Activated CD8-positive, alpha-beta memory T cell treated with anti-CD3 and anti-CD28 coated beads, Interleukin-2, amount 50 U/mL, for 1 hour (primary cell): ENCODE data around the gene DHX40.
"Not testable (repeated sequence)": the region's sequence is repeated elsewhere in the genome, so short reads cannot be mapped to it uniquely, and the experiment has no call there.

Source experiments
- DNase-seq: peaks from one replicate; pipeline ENCODE4 v3.0.0-alpha.2; 2020; ENCODE audit errors: extremely low read depth

DHX40 gene

DNA sequence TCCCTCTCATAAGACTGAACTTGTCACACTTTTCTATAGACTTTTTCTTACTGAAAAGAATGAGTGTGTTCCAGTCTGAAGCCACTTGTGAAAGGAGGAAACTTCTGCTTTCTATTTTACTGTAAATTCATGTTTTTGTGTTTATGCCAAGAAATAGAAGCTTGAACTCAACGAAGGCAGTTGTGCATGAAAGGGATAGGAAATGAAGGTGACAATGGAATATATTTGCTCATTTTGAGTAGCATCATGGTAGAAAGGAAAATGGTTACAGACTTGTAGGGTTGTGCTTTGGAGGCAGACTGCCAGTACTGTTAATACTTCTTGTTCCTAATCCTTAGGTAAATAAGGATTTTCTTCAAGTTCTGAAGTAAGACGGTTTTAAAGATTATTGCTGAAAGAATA is 62.4 kb downstream of the DHX40 start:
- no peak for DNase-seq

DNA sequence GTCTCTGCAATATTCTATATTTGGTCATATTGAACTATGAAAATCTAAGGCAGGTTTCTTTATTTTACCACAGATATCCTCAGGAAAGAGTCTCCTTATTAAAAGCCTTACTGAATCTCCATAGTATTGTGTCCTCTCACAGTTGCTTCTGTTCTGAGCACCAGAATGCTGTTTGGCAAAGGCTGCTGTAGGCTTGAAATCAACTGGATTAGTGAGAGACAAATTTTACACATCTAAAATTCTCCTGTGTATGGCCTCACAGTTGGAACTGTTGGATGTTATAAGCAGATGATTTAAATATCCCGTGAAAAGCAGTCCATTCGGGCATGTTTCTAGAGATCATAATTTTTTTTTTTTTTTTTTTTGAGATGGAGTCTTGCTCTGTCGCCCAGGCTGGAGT is 63.8 kb downstream of the DHX40 start:
- no peak for DNase-seq

DNA sequence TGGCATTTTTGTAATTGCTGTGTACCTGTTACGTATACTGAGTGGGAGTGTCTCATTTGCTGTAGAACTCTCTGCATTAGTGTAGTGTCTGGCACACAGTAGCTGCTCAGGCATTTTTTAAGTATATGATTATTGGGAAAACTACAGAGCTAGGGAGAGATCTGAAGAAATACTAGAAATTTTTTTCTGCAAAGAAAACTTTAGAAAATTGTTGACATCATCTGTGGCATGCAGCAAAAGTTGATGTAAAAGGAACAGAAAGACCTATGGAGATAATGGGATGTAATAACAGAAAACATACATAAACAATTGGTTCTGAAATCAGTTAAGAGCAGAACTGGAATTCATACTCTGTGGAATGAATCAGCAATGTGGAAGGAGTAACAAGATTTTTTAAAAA is 65.9 kb downstream of the DHX40 start:
- DNase-seq = no peak

DNA sequence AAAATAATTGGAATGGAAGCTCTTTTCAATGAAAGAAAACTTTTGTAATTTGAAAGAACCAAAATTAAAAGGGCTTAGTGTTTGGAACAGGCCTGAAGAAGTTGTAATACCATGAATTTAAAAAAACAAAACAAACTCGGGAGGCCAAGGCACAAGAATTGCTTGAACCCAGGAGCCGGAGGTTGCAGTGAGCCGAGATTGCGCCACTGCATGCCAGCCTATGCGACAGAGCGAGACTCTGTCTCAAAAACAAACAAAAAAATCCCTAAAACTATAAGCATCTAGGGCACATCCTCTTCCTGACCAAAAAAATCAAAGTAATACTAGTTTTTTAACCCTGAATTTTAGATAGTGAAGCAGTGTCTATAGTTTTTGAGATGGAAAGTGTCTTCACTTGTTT is 67.0 kb downstream of the DHX40 start:
- DNase-seq = no peak

DNA sequence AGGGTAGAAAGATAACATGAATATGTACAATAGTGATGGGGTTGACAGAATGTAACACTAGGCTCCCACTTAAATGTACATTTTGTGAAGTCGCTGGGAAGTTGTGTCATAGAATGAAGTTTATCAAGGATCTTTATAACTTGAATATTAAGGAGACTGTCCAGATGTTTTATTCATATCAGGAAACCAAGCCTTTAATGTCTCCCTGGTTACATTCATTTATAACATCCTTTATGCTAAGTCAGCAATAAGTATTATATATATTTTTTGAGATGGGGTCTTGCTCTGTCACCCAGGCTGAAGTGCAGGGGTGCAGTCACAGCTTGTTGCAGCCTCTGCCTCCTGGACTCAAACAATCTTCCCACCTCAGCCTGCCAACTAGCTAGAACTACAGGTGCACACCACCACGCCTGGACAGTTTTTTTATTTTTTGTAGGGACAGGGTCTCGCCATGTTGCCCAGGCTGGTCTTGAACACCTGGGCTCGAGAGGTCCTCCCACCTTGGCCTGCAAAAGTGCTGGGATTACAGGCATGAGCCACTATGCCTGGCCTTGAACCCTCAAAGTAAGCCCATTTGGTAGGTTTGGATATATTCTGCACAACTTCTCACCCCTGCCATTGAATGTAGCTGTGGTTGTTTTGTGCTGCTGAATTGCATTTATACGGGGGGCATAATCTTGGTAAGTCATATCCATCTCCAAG is 68.4 kb downstream of the DHX40 start:
- no peak for DNase-seq

DNA sequence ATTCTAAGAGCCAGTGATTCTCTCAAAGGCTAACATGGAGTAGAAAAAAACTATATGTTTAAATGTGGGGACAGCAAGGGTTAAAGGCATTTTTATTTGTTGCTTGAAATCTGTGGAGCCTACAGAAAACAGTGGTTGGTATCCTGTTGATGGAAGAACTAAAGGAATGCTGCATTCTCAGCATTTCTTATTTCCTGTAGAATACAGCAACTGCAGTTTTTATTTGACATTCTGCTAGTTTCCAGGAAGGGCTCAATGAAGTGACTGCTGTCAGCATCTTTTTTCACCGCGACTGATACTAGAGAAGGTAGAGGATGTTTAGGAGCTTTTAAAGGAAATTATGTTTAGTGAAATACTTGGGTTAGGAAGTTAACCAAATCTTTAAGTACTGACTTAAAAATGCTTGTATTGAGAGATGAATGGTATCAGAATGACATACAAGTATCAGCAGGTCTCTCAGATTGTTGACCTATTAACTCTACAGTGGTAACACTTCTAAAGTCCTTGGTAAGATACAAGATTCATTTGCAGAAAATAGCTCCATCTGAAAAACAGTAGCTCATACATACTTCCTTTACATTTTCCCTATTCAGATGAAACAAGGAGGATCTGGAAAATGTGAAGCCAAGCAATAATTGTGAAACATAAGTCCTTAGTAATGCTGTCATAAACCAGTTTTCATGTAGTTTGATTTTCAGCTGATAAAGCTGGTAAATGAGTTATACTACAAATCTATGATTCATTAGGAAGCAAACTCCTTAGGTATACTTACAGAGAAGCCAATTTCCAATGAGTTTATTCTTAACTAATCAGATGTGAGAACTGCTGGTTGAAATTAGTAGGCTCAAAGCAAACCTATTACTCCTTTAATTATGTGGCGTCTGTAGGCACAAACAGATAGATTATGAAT is 69.5 kb downstream of the DHX40 start:
- no peak for DNase-seq

DNA sequence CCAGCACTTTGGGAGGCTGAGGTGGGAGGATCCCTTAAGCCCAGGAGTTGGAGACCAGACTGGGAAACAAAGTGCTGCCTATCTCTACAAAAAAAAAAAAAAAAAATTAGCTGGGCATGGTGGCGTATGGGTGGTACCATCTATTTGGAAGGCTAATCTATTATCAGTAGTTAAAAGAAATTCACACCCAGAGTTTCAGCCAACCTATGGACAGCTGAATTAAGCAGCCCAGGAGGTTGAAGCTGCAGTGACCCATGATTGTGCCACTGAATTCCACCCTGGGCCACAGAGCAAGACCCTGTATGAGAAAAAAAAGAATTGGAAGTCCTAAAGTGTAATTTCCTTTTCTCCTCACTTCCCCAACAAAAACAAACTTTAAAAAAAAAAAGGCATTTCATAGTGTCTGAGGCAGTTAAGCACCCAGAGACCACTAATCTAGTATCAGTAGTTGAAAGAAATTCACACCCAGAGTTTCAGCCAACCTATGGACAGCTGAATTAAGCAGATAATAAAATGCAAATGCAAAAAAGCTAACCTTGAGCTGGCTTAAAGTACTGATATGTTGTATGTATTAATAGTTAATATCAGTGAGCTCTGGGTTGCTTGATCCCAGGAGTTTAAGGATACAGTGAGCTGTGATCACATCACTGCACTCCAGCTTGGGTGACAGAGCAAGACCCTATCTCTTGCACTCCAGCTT is 72.4 kb downstream of the DHX40 start:
- DNase-seq = no peak

DNA sequence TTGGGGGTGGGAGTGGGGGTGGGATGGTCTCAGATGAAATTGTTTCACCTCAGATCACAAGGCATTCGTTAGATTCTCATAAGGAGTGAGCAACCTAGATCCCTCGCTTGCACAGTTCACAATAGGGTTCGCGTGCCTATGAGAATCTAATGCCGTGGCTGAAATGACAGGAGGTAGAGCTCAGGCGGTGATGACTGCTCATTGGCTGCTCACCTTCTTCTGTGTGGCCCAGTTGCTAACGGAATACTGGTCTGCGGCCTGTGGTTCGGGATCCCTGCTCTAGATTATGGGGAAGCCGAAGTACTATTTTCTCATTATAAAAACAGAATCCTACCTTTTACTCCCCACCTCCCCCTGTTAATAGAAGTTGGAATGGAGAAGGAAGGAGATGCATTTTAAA is 73.1 kb downstream of the DHX40 start:
- DNase-seq = no peak

DNA sequence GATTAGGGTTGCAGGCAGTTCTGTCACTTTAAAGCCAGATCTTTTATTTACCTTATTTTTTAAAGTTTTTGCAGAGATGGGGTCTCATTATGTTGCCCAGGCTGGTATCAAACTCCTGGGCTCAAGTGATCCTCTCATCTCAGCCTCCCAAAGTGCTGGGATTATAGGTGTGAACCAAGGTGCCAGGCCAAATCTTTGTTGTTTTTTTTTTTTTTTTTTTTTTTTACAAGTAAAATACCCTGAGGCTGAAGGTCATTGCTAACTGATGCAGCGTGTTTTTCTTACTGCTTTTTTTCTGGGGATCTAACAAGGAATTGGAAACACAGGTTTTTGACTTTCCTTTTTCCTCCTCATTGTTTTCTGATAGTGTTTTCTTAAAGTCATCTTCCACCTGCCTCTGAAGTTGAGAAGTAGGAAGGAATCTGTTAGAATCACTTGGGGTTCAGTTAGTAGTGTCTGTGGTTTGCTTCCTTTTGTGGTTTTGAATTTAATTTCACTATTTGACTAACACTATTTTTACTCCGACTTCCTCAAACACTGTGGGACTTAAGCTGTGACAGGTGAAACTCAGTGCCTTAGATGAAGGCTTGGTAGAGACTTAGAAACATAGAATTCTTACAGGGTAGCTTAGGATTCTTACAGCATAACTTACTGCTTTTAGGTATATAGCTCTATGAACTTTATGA is 76.5 kb downstream of the DHX40 start:
- DNase-seq = no peak

DNA sequence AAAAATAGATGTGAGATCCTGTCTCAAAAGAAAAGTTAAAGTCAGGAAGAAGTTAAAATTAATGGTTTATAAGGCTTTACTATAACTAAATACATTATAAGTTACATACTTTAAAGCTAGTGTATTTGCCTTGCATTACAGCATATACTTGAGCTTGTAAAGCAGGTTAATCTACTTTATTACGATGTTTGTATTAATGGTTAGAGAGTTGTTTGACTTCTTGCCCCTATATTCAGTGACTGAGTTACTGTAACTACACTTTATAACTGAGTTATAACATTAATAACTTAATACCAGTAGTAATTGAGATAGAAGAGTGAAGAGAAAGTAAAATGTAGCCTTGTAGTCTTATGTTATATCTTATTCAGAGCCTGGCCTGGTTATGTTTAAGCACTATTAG is 77.2 kb downstream of the DHX40 start:
- DNase-seq = no peak

DNA sequence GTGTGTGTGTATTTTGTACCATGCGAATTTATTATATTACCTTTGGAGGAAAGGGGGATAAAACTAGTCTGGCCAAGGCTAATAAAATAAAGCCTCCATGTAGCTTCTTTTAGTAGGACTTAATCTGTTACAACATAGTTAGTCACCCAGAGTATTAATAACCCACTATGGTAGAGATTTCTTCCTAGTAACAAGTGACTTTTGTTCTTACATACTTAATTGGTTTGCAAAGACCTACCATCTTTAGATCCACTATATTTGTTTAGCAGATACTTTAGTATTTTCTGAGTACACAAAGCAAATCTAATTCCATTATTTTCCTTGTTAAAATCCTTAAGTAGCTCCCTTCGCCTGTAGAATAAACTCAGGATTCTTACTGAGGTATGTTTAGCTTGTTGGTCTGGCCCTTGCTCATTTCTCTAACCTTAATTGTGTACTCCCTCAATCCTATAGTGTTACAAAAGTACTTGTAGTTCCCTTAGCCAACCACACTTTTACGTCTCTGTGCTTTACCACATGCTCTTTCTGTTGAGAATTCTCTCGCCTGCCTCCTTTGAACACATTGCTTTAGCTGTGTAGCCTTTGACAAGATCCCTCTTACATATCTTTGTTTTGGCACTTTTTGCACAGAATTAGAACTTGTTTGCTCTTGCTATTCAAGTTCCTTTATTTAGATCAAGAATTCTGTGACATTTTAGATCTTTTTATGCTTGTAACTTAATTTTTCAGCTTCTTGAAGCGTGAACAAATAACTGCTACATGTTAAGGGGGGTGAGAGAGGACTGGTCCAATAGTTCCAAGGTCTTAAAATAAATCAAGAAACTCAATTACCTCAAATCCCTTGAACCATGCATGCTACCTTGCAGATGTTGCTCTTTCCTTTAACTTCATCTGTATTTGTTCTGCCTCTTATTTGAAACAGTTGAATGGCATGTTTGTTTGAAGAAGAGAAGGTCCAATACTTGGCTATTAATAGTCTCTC is 78.0 kb downstream of the DHX40 start:
- no peak for DNase-seq

DNA sequence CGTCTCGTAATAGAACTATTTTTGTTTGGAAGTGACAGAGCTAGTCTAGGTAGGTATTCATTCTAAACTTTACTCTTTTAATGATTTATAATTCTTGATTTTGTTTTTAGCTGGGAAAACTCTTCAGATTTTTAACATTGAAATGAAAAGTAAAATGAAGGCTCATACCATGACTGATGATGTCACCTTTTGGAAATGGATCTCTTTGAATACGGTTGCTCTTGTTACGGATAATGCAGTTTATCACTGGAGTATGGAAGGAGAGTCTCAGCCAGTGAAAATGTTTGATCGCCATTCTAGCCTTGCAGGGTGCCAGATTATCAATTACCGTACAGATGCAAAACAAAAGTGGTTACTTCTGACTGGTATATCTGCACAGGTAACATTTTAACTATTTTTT is 81.9 kb downstream of the DHX40 start:
- DNase-seq = no peak

DNA sequence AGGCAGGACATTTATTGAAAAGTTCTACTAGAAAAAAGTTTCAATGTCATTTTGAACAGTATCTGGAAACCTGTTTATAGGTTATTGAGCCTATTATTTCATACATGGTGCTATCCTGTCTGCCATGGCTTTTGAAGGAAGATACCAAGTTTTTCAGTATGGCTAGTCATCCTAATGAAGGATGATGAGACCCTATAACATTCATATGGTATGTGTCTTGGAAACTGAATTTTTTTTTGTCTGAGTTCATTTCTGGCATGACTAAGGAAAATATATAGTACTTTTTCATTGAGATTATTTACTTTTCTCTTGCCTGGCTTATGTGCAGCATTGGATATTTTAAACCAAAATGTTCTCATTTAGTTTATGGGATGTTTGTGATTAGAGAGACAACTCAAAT is 84.5 kb downstream of the DHX40 start:
- no peak for DNase-seq

DNA sequence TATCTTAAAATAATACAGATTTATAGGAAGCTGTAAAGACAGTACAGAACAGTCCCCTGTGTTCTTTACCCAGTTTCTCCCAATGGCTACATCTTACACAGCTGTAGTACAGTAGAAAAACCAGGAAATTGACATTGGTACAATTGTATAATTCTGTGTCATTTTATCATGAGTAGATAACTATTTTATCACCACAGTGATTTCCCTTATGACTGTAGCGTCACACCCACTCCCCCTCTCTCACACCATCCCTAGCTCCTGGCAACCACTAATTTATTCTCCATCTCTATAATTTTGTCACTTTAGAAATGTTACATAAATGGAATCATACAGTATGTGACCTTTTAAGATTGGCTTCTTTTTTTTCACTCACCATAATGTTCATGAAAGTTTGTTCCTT is 85.2 kb downstream of the DHX40 start:
- DNase-seq = no peak

DNA sequence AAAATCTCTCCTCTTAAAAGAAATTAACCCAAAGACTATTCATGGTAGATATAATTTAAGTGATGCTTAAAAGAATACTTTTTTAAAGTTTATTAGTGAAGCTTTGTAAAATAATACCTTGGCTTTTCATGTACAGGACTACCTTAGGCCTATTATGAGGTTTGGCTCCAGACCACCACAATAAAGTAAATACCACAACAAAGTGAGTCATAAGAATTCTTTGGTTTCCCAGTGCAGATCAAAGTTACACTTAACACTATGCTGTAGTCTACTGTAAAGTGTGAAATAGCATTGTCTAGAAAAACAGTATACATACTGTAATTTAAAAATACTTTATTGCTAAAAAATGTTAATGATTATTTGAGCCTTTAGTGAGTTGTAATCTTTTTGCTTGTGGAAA is 85.9 kb downstream of the DHX40 start:
- no peak for DNase-seq

DNA sequence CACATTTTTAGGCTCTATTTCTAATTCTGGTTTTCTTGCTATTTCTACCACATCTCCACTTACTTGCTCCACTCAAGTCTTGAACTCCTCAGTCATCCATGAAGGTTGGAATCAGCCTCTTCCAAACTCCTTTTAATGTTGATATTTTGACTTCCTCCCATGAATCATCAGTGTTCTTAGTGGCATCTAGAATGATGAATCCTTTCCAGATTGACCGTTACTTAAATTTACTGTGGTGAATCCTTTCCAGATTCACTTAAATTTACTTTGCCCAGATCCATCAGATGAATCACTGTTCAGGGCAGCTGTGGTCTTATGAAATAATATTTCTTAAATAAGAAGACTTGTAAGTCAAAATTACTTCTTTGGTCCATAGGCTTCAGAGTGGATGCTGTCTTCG is 86.7 kb downstream of the DHX40 start:
- DNase-seq = no peak

DNA sequence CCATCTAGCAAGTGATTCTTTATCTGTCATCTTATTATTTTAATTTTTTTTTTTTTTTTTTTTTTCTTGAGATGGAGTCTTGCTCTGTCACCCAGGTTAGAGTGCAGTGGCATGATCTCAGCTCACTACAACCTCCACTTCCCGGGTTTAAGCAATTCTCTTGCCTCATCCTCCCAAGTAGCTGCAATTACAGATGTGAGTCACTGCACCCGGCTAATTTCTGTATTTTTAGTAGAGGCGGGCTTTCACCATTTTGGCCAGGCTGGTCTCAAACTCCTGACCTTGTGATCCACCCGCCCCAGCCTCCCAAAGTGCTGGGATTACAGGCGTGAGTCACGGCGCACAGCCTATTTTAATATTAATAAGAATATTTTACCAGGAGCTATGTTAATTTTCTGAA is 91.2 kb downstream of the DHX40 start:
- DNase-seq = not testable (repeated sequence)
